Inflammatory macrophage (primary cell): ENCODE data around the gene PEX11G.
A peak's percentile ranks its signal among the peaks of the same experiment; 100 is the strongest.

ENCODE experiments used
- DNase-seq, 2 donors: peaks; one replicate each; pipeline ENCODE4 v3.0.0-alpha.2; 2020 to 2022

PEX11G gene

DNA sequence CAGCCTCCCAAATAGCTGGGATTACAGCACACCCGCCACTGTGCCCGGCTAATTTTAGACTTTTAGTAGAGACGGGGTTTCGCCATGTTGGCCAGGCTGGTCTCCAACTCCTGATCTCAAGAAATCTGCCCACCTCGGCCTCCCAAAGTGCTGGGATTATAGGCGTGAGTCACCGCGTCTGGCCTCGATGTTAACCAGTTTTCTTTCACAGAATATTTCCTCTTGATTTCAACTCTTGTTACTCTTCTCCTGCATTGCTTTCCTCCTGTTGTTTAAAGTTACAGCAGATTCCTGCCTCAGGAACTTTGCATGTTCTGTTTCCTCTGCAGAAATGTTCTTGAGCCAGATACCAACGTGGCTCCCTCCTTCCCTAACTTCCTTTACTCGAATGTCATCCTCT, 3.7 kb upstream of the PEX11G start:
- DNase-seq: no peak

DNA sequence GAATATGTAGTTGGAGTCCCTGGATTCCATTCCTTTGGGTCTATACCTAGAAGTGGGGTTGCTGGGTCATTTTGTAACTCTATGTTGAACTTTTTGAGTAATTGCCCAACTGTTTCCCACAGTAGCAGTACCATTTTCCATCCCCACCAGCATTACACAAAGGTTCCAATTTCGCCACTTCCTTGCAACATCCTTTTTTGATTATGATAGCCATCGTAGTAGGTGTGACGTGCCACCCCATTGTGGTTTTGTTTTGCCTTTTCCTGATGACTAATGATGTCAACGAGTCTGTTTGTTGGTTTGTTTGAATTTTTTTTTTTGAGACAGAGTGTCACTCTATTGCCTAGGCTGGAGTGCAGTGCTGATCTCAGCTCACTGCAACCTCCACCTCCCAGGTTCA, 3.3 kb upstream of the PEX11G start:
- DNase-seq: peak; percentile 93 to 98

DNA sequence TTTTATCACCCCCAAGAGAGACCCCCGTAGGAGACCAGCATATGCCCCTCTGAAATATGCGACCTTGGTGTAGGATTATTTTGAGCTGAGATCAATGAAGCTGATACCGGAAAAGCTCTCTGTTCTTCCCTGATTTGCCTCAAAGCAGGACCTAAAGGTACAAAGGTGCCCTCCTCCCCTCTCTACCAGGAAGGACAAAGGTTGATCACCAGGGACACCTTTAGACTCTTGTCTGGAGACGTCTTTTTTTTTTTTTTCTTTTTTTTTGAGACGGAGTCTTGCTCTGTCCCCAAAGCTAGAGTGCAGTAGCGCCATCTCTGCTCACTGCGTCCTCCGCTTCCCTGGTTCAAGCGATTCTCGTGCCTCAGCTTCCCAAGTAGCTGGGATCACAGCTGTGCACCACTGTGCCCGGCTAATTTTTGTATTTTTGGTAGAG, 792 bp upstream of the PEX11G start:
- DNase-seq: no peak

DNA sequence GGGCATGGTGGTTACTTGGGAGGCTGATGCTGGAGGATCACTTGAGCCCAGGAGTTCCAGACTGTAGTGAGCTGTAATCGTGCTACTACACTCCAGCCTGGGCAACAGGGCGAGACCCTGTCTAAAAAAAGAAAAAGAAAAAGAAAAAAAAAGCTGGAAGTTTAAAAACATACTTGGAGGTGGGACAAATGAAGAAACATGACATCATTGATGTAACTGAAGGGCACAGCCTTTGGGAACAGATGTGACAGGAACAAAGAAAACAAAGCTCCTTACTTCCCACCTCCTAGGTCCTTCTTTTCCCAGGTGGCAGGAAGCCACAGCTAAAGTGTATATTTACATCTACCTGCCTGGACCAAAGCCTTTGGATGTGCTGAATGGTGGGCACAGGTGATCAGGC, 1.9 kb downstream of the PEX11G start:
- no peak for DNase-seq

DNA sequence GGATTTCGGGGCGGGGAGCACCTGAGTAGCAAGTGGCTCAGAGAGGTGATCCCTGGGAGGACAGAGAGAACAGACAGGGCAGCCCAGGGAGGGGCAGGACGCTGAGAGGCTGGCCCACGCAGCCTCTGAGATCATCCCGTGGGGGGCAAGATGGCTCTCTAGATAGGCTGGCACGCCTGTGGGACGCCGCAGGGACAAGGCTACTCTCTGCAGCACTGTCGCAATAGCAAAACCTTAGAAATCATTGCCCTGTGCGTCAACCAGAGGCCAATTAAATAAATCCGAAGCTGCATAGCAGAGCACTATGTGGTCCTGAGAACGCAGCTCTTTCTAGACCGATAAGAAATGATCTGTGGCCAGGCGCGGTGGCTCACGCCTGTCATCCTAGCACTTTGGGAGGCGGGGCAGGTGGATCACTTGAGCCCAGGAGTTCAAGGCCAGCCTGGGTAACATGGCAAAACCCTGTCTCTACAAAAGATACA, 5.1 kb downstream of the PEX11G start:
- DNase-seq: no peak

DNA sequence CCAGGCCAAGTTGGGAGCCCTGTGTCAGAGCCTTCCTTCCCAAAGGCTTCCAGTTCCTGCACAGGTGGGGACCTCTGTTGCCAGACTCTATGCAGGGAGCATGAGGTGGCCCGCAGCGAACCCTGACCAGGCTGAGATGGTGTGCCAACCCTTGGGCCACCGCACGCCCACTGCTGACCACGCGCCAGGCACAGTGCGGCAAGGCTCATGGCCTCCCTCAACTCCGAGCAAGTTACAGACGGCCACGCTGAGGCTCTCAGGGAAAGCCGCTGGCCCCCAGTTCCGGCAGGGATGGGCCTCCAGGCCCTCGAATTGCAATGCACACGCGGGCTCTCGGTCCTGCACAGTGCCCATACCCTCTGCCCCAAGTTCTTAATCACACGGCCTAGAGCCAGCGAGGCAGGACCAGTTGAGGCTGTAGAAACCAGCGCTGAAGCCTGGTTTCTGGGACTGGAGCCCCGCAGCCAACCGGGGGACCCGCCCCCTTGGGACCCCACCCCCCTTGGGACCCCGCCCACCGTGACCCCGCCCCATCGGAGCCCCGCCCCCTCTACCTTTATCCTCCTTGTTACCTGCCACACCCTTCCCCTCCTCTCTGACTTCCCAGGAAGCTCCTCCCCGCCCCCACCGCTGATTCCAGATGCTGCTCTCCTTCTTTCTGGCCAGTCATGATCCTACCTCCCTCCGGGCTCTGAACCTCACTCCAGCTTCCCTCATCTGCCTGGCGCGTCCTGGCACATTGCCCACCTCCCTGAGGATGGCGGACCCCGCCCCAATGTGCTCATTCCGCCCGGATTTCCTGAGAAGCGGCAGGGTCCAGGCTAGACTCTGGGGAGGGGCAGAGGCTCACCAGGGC, 6.0 kb downstream of the PEX11G start:
- no peak for DNase-seq

DNA sequence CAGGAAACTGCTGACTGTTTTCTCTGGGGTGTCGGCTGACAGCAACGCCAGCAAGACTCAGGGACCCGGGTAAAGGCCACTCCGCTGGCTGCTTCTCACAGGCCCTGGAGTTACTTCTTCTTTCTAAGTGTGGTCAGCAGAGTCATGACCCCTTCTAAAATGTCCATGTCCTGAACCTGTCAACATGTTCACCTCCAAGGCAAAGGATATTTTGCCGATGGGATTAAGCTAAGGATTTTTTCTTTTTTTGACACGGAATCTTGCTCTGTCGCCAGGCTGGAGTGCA, 7.9 kb downstream of the PEX11G start:
- peak; percentile 77 to 78 for DNase-seq

DNA sequence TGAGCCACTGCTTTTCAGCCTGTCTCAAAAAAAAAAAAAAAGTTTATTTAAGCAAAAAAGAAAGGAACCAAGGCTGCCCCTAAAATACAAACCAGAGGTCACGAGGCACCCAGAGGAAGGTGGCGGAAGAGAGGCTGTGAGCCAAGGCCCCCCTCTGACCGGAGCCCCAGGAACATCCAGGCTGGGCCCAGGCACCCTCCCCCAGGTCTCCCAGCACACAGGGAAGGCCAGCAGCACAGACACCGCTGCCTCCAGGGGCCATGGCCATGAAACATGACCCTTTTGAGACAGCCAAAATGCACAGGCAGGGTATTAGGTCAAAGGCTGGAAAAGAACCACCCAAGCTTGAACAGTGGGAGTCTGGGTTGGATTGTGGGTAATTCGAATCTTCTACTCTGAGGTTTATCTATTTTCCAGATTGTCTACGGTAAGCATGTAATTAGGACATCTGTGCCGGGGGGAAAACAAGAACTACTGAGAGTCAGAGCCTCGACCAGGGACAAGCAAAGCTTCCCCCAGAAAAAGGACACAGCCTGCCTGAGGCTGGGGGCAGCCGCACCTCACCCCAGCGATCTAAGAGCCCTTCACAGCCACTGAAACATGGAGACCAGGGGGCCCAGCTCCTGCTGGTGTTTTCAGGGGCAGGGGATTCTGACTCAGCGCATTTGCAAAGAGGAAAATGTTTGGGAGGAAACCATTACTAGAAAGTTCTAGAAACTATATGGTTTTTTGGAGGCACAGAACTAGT, 8.4 kb downstream of the PEX11G start:
- no peak for DNase-seq

DNA sequence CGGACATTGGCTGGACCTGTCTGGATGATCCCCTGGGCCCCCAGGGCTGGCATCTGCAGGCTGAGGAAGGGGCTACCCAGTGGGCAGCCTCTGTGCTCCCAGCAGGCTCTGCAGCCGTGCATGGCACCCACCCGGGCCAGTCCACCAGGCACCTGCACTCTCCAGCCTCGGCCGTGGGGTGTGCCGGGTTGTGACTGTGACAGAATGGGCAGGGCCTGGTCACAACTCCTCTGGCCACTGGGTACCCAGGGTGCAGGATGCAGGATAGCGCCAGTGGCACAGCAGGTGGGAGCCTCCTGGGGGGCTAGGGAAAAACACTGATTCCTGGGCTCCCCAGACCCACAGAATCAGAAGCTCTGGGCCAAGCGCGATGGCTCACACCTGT, 10.0 kb downstream of the PEX11G start:
- no peak for DNase-seq

DNA sequence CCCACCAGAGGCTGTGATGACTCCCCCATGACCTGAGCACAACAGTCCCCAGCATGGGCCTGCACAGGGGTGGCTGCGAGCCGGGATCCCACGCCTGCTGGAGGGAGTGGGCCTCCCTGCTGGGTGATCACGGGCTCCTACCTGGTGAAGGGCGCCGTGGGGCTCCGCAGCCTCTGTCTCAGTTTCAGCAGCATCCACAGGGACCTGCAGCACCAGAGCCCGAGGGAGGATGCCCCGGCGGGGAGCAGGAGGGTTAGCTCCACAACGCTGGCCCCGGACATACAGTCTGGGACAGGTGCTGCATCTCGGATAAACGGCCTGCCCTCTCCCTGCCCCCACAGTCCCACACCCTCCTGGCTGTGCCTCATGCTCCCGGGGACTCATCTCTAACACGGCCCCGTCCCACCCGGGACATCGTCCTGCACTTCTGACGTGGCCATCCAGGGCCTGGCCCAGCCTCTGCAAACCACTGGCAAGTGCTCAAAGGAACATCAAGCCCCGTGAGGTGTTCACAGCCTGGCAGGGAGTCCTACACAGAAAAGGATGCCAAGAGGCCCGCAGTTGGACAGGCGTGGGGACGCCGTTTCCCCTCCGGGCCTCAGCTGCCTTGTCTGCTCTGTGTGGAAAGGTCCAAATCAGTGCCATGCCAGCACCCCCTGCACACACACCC, 10.5 kb downstream of the PEX11G start:
- no peak for DNase-seq

DNA sequence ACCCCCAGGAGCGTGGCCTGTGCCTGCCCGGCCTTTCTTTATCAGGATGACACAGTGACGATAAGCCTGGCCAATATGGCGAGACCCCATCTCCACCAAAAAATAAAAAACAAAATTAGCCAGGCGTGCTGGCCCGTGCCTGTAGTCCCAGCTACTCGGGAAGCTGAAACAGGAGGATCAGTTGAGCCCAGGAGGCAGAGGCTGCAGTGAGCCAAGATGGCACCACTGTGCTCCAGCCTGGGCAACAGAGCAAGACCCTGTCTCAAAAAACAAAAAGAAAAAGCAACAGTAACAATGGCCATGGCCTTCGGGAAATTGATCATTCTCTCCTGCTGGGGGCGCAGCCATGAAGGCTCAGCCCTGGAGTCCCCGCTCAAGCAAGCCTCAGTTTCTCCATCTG, 11.1 kb downstream of the PEX11G start:
- no peak for DNase-seq

DNA sequence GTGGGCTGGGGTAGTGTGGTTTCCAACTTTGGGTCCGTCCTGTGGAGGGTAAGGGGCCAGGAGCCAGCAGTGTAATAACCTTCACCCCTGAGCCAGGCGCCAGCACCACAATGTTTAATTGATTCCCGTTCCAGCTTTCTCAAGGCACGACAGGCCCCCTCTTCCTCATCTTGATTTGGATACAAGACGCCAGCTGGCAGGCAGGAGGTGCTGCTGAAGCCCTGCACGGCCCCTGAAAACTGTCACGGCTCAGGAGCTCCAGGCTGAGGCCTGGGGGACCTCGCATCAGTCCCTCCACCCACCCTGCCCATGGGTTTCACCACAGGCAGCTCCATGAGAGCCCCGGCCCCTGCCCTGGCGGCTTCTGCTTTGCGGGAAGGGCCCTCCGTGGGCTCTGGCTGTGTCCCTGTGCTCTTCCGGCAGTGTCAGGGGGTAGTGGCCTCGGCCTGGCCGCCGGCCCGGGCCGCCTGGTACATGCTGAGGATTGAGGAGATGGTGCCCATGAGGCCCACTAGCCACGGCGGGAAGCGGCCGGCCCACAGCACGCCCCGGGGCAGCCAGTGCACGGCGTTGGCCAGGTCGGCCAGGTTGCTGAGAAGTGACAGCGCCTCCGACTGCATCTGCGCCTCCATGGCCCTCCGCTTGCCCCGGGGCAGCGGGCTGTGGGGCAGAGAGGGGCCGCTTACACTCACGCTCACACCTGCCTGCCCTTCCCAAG, 11.9 kb downstream of the PEX11G start:
- no peak for DNase-seq

DNA sequence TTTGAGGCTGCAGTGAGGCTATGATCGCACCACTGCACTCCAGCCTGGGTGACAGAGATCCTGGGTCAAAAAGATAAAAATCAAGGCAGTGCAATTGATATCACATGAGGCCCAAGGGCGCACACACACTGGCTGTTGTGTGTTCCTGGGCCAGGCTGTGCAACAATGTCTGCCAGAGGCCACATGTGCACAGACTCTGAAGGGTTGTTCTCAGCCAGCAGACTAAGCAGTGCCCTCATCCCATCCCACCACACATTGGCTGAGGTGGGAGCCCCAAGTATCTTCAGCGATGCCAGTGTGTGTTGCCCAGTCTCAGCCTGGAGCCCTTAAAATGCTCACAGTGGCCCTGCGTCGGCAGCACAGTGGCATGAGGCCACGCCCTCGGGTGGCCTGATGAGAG, 12.6 kb downstream of the PEX11G start:
- no peak for DNase-seq

DNA sequence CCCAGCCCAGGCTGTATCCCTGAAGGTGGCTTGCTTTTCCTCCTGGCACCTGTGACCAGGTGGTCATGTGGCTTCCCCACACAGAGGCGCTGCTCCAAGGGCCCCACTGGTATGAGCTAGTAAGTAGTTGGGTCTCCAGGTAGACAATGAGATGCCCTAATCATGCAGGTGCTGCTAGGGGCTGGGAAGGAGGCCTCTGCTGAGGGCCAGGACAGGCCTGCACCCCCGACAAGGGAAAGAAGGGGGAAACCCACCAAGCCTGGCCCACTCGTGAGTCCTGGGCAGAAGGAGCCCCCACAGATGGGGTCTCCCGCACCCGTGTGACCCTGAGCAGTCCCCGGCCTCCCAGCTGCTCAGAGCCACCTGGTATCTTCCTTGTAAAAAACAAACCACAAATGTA, 13.2 kb downstream of the PEX11G start:
- DNase-seq: no peak

DNA sequence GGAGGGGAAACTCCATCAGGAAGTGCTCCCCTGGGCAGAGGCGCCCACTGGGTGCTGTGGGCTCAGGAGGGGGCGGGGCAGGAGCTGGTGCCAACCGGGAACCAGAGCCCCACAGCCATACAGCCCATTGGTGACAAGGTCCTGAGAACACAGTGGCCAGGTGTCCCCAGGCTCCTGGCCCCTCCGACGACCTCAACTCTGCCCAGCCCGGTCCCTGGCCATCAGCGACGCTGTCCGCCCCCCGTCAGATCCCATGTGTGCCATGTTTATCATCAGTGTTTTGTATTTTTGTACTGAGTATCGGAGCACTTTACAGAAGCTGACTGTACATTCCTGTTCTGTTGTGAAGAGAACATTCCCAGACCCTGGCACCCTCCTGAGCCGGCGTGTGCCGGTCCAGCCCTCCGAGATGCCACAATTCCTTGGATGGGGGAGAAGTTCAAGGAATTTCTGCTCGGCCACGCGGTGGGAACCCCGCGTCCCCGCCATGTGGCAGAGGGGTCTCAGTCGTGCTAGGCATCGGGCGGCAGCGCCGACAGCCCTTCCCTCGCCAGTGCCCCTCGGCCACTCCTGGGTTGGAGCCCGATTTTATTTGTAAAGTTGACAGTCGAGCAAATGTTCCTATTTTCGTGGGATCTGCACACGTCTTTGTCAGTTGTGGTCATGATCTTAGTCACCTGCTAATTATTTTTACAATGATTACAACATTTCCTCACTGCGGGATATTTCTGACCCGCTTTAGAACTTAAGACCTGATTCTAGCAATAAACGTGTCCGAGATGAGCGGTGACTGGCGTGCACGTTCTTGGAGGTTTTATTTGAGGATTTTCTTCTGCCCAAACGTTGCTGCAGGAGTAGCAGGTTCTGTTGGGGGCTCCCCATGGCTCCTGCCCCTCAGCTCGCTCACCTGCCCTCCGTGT, 16.9 kb downstream of the PEX11G start:
- DNase-seq: peak; percentile 39 to 43

DNA sequence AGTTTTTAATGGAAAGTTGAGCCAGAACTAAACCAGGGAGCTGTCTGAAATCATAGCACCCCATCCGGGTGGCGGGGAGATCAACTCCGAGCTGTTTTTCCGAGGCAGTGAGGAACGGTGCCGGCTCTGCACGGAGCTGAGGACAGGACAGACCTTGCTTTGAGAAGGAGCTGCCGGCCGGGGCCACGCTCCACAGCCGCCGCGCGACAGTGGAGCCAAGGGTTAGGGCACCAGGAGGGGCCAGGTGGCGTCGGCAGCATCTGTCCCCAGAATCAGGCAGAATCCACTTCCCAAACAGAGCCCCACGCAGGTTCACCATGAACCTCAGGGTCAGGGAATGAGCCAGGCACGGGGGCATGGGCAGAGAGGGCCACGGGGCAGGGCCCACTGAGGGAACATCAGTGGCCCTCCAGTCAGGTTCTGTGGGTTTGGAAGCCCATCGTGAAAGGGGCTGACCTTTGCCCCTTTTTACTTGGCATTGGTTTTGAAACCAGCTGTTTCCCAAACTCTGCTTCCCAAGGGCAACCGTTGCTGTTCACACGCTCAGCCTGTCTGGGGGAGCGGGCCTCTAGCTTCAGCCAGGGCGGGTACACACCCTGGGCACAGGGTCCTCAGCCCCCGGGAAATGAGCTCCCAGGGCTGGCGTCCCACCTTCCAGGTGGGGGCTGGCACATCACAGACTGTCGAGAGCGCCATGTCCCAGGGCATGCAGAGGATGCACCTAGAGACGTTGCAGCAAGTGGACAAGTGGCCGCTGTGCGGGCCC, 18.1 kb downstream of the PEX11G start:
- no peak for DNase-seq

DNA sequence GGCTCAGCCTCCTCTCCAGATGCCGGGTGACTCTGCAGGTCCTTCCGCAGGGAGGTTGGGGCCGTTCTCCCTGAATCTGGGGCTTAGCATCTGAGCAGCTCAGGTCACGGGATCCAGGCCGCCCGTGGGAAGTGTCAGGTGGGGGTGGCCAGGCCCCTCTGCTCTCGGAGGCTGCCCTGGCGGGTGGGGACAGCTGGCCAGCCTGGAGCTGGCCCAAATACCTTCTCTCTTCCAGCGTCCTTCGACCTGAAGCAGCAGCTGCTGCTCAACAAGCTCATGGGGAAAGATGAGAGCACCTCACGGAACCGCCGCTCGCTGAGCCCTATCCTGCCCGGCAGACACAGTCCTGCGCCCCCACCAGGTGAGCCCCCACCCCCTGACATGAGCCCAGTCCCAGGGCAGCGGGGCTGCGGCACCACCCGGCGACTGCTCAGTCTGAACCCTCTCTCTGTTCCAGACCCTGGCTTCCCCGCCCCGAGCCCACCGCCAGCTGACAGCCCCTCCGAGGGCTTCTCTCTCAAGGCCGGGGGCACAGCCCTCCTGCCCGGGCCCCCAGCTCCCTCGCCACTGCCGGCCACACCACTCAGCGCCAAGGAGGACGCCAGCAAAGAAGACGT, 19.1 kb downstream of the PEX11G start:
- DNase-seq: no peak

DNA sequence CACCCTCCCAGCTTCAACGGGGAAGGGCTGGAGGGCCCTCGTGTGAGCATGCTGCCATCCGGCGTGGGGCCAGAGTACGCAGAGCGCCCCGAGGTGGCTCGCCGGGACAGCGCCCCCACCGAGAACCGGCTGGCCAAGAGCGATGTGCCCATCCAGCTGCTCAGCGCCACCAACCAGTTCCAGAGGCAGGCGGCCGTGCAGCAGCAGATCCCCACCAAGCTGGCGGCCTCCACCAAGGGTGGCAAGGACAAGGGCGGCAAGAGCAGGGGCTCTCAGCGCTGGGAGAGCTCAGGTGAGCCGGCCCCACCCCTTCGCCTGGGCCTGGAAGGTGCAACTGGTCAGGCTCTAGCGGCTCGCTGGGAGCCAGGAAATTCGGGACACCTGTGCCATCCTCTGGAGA, 20.0 kb downstream of the PEX11G start:
- no peak for DNase-seq

DNA sequence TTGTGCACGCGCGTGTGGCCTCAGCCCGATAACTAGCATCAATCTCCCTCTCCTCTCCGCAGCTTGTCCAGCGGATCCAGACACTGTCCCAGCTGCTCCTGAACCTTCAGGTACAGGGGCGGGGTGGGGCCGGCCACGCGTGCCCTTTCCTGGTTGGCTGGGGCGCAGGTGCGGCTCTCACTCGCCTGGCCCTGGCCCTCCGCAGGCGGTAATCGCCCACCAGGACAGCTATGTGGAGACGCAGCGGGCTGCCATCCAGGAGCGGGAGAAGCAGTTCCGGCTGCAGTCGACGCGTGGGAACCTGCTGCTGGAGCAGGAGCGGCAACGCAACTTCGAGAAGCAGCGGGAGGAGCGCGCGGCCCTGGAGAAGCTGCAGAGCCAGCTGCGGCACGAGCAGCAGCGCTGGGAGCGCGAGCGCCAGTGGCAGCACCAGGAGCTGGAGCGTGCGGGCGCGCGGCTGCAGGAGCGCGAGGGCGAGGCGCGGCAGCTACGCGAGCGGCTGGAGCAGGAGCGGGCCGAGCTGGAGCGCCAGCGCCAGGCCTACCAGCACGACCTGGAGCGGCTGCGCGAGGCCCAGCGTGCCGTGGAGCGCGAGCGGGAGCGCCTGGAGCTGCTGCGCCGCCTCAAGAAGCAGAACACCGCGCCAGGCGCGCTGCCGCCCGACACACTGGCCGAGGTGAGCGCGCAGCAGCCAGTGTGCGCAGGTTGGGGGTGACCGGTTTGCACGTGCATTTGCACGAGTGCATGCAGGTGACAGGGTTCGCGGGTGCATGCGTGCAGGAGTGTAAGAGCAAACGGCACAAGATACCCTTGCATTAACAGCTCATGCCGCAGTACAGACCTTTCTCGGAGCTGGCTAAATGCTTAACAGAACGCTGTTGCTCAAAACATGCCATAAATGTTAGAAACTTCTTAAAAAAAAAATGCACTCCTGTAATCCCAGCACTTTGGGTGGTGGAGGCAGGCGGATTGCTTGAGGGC, 21.5 kb downstream of the PEX11G start:
- DNase-seq: no peak
